ENCODE data around the gene CRYBG1. TPM values are rescaled to one million over a fixed set of nuclear protein-coding genes. Genes with fewer than 3 reads are reported as not detected.

The CRYBG1 gene
- total RNA-seq, 1 donor from 2014 or later = 3.7 TPM

DNA sequence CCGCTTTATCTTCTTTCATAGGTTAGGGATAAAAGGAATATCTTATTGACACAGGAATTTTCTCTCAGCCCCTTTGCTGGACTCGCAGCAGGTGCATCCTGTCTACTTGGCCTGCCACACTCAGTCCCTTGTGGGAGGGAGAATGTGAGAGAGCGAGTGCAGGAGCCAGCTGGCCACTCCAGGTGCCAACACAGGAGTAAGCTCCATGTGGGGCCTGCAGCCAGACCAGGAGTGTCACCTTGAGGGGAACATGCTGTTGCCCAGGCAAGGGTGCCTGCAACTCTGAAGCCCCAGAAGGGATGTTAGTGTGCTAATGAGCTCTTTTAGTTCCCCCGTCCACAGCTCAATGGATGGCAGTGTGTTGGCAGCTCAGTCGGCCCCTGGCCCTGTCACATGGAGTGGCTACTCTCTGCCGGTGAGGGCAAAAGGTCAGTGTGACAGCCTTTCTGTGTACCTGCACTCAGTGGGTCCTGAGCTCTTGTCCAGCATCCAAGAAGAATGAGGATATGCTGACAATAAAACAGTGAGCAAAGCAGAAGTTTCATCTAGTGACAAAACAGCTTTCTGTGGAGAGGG lies 57.1 kb downstream of the CRYBG1 start:
- no peaks in the 10 kb centered on the region for H3K27me3 ChIP-seq (ENCODE audit: control insufficient read depth in 3 of 3, insufficient read depth in 3 of 3, low read length in 3 of 3)
- H3K9me3 ChIP-seq (ENCODE audit: control insufficient read depth in 3 of 3, low read length in 3 of 3) = no peaks in the 10 kb centered on the region
- H3K4me3 ChIP-seq (ENCODE audit: low read length in 3 of 3) = no peak overlapping the region
- no peak overlapping the region for H3K9ac ChIP-seq (ENCODE audit: low read depth in 1 of 3, low read length in 3 of 3)
- peaks cover 0 to 5% (median 3%) of the 10 kb centered on the region in 3 donors for H3K4me1 ChIP-seq (ENCODE audit: control insufficient read depth in 3 of 3, insufficient read depth in 3 of 3, low read length in 3 of 3)
- no peaks in the 10 kb centered on the region for H3K36me3 ChIP-seq (ENCODE audit: control insufficient read depth in 3 of 3, insufficient read depth in 3 of 3, low read length in 3 of 3)
- H3K27ac ChIP-seq (ENCODE audit: low read depth, low read length) = no peak overlapping the region

GRCh38 chr6:106419900-106420613 lies 59.5 kb downstream of the CRYBG1 start:
- no peaks in the 10 kb centered on the region for H3K9me3 ChIP-seq (ENCODE audit: control insufficient read depth in 3 of 3, low read length in 3 of 3)
- H3K27ac ChIP-seq (ENCODE audit: low read depth, low read length) = no peak overlapping the region
- no peaks in the 10 kb centered on the region for H3K27me3 ChIP-seq (ENCODE audit: control insufficient read depth in 3 of 3, insufficient read depth in 3 of 3, low read length in 3 of 3)
- H3K36me3 ChIP-seq (ENCODE audit: control insufficient read depth in 3 of 3, insufficient read depth in 3 of 3, low read length in 3 of 3) = no peaks in the 10 kb centered on the region
- H3K9ac ChIP-seq (ENCODE audit: low read depth in 1 of 3, low read length in 3 of 3) = no peak overlapping the region
- no peak overlapping the region for H3K4me3 ChIP-seq (ENCODE audit: low read length in 3 of 3)
- H3K4me1 ChIP-seq (ENCODE audit: control insufficient read depth in 3 of 3, insufficient read depth in 3 of 3, low read length in 3 of 3) = peaks cover 0 to 5% (median 3%) of the 10 kb centered on the region in 3 donors

DNA sequence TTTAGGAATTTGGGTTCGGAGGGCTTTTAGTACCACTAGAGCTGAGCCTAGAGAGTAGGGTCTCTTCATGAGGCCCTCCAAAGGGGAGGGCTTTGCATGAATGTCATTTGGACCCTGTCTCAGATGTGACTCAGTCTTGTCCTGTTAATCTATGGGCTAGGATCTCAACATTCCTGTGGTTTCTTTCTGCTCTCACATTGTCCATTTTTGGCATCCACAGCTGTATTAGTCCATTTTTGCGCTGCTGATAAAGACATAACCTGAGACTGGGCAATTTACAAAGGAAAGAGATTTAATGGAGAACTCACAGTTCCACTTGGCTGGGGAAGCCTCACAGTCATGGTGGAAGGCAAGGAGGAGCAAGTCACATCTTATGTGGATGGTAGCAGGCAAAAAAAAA lies 61.0 kb downstream of the CRYBG1 start:
- H3K4me3 ChIP-seq (ENCODE audit: low read length in 3 of 3) = no peak overlapping the region

DNA sequence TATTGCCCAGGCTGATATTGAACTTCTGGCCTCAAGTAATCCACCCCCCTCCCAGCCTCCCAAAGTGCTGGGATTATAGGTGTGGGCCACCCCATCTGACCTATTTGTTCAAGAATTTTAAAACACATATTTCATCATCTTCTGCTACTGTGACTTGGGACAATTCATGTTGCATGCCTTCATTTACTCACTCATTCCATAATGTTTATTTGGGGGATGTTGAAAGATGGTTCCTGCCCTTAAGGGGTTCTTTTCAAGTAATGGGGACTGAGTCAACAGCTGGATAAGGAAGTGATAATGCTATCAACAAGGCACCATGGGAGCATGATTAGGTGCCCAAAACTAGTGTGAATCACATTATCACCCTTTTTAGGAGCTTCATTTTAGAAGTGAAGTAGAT lies 62.0 kb downstream of the CRYBG1 start:
- Histone ChIP-seq H3K9me3 (ENCODE audit: control insufficient read depth in 3 of 3, low read length in 3 of 3) (no peaks in the 10 kb centered on the region), H3K27ac (ENCODE audit: low read depth, low read length) (no peak overlapping the region), H3K27me3 (ENCODE audit: control insufficient read depth in 3 of 3, insufficient read depth in 3 of 3, low read length in 3 of 3) (no peaks in the 10 kb centered on the region), H3K4me1 (ENCODE audit: control insufficient read depth in 3 of 3, insufficient read depth in 3 of 3, low read length in 3 of 3) (peaks cover 0 to 4% (median 3%) of the 10 kb centered on the region in 3 donors), H3K36me3 (ENCODE audit: control insufficient read depth in 3 of 3, insufficient read depth in 3 of 3, low read length in 3 of 3) (no peaks in the 10 kb centered on the region), H3K9ac (ENCODE audit: low read depth in 1 of 3, low read length in 3 of 3) (no peak overlapping the region), H3K4me3 (ENCODE audit: low read length in 3 of 3) (no peak overlapping the region)

More for the DNA sequence above, 61.0 kb downstream of the CRYBG1 start:
- no peak overlapping the region for H3K27ac ChIP-seq (ENCODE audit: low read depth, low read length)
- H3K4me1 ChIP-seq (ENCODE audit: control insufficient read depth in 3 of 3, insufficient read depth in 3 of 3, low read length in 3 of 3) = peaks cover 0 to 5% (median 3%) of the 10 kb centered on the region in 3 donors
- H3K27me3 ChIP-seq (ENCODE audit: control insufficient read depth in 3 of 3, insufficient read depth in 3 of 3, low read length in 3 of 3) = no peaks in the 10 kb centered on the region
- no peaks in the 10 kb centered on the region for H3K36me3 ChIP-seq (ENCODE audit: control insufficient read depth in 3 of 3, insufficient read depth in 3 of 3, low read length in 3 of 3)
- H3K9ac ChIP-seq (ENCODE audit: low read depth in 1 of 3, low read length in 3 of 3) = no peak overlapping the region
- H3K9me3 ChIP-seq (ENCODE audit: control insufficient read depth in 3 of 3, low read length in 3 of 3) = no peaks in the 10 kb centered on the region

- no peaks in the 10 kb centered on the region for H3K9me3 ChIP-seq (ENCODE audit: control insufficient read depth in 3 of 3, low read length in 3 of 3)
- H3K27me3 ChIP-seq (ENCODE audit: control insufficient read depth in 3 of 3, insufficient read depth in 3 of 3, low read length in 3 of 3) = no peaks in the 10 kb centered on the region
- H3K9ac ChIP-seq (ENCODE audit: low read depth in 1 of 3, low read length in 3 of 3) = no peak overlapping the region
- no peak overlapping the region for H3K27ac ChIP-seq (ENCODE audit: low read depth, low read length)
- no peaks in the 10 kb centered on the region for H3K36me3 ChIP-seq (ENCODE audit: control insufficient read depth in 3 of 3, insufficient read depth in 3 of 3, low read length in 3 of 3)
- no peak overlapping the region for H3K4me3 ChIP-seq (ENCODE audit: low read length in 3 of 3)
- no peaks in the 10 kb centered on the region for H3K4me1 ChIP-seq (ENCODE audit: control insufficient read depth in 3 of 3, insufficient read depth in 3 of 3, low read length in 3 of 3)
Measured at GRCh38 chr6:106425382-106425781, 64.9 kb downstream of the CRYBG1 start.

DNA sequence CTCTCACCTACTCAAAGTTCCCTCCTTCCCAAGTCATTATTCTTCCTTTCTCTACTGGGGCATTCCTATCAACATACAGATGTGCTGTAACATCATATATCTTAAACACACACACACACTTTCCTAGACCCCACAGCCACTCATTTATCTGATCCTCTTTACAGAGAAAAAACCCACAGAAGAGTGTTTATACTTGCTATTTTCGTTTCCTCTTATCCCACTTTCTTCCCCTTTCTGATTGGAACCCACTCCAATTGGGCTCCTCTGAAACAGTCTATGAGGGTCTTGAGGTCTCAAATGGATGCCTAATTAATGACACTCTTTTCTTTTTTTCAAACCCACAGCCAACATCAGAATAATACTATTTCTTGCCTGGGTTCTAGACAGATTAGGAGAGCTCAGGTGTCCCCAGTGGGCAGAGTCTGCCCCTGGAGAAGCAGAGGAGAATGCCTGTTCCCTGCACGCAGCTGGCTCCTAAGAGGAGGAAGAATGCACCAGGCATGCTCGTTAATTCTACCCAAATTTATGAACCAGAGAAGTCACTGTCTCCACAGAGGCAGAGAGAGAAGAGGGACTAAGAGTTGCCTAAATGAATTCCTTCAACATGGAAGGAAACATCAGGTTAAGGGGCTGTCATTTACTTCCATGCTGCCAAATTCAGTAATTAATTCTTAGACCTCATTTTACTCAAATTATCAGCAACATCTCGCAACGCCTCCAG lies 65.9 kb downstream of the CRYBG1 start:
- no peaks in the 10 kb centered on the region for H3K36me3 ChIP-seq (ENCODE audit: control insufficient read depth in 3 of 3, insufficient read depth in 3 of 3, low read length in 3 of 3)
- H3K9me3 ChIP-seq (ENCODE audit: control insufficient read depth in 3 of 3, low read length in 3 of 3) = no peaks in the 10 kb centered on the region
- no peak overlapping the region for H3K27ac ChIP-seq (ENCODE audit: low read depth, low read length)
- no peak overlapping the region for H3K9ac ChIP-seq (ENCODE audit: low read depth in 1 of 3, low read length in 3 of 3)
- no peaks in the 10 kb centered on the region for H3K27me3 ChIP-seq (ENCODE audit: control insufficient read depth in 3 of 3, insufficient read depth in 3 of 3, low read length in 3 of 3)
- no peaks in the 10 kb centered on the region for H3K4me1 ChIP-seq (ENCODE audit: control insufficient read depth in 3 of 3, insufficient read depth in 3 of 3, low read length in 3 of 3)
- H3K4me3 ChIP-seq (ENCODE audit: low read length in 3 of 3) = no peak overlapping the region

DNA sequence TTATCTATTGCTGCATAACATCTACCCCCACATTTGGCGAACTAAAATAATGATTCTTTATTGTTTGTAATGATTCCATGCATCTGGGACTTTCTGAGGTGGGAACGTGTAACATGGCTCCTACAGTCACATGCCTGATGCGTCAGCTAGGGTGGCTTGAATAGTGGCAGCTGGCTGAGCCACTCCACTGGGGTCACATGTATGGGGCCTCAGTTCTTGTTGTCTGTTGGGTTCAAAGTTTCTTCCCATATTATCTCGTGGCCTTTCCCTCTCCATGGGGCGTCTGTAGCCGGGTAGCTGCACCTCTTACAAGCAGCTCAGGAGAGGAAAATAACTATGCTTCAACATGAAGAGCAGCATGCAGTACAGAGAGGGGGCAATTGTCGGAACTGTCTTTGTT lies 69.9 kb downstream of the CRYBG1 start:
- H3K27ac ChIP-seq (ENCODE audit: low read depth, low read length) = no peak overlapping the region
- H3K9me3 ChIP-seq (ENCODE audit: control insufficient read depth in 3 of 3, low read length in 3 of 3) = no peaks in the 10 kb centered on the region
- no peaks in the 10 kb centered on the region for H3K36me3 ChIP-seq (ENCODE audit: control insufficient read depth in 3 of 3, insufficient read depth in 3 of 3, low read length in 3 of 3)
- H3K27me3 ChIP-seq (ENCODE audit: control insufficient read depth in 3 of 3, insufficient read depth in 3 of 3, low read length in 3 of 3) = no peaks in the 10 kb centered on the region
- no peak overlapping the region for H3K4me3 ChIP-seq (ENCODE audit: low read length in 3 of 3)
- no peak overlapping the region for H3K9ac ChIP-seq (ENCODE audit: low read depth in 1 of 3, low read length in 3 of 3)
- H3K4me1 ChIP-seq (ENCODE audit: control insufficient read depth in 3 of 3, insufficient read depth in 3 of 3, low read length in 3 of 3) = no peaks in the 10 kb centered on the region

DNA sequence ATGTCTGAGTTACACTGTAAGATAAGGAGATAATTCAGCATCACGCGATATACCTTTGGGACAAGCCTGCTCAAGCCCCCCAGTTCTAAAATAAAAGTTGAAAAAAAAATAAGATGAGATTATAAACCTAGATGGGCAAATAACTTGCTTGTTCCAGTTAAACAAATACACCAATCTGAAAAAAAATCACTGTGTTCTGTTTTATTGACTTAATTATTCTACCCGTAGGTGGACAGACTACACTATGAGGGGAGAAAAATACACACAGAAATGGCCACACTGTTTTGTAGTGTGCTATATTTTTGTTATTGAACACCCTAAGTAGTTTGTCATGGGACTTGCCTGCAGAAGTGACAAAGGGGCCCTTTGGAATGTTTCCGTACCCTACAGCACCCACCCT lies 70.9 kb downstream of the CRYBG1 start:
- no peaks in the 10 kb centered on the region for H3K36me3 ChIP-seq (ENCODE audit: control insufficient read depth in 3 of 3, insufficient read depth in 3 of 3, low read length in 3 of 3)

GRCh38 chr6:106431972-106432371 lies 71.5 kb downstream of the CRYBG1 start:
- Histone ChIP-seq H3K27ac (ENCODE audit: low read depth, low read length) (no peak overlapping the region), H3K36me3 (ENCODE audit: control insufficient read depth in 3 of 3, insufficient read depth in 3 of 3, low read length in 3 of 3) (no peaks in the 10 kb centered on the region), H3K4me1 (ENCODE audit: control insufficient read depth in 3 of 3, insufficient read depth in 3 of 3, low read length in 3 of 3) (no peaks in the 10 kb centered on the region), H3K9ac (ENCODE audit: low read depth in 1 of 3, low read length in 3 of 3) (no peak overlapping the region), H3K4me3 (ENCODE audit: low read length in 3 of 3) (no peak overlapping the region), H3K27me3 (ENCODE audit: control insufficient read depth in 3 of 3, insufficient read depth in 3 of 3, low read length in 3 of 3) (no peaks in the 10 kb centered on the region), H3K9me3 (ENCODE audit: control insufficient read depth in 3 of 3, low read length in 3 of 3) (no peaks in the 10 kb centered on the region)

More for the DNA sequence above, 70.9 kb downstream of the CRYBG1 start:
- no peak overlapping the region for H3K4me3 ChIP-seq (ENCODE audit: low read length in 3 of 3)
- H3K27me3 ChIP-seq (ENCODE audit: control insufficient read depth in 3 of 3, insufficient read depth in 3 of 3, low read length in 3 of 3) = no peaks in the 10 kb centered on the region
- H3K9ac ChIP-seq (ENCODE audit: low read depth in 1 of 3, low read length in 3 of 3) = no peak overlapping the region
- H3K9me3 ChIP-seq (ENCODE audit: control insufficient read depth in 3 of 3, low read length in 3 of 3) = no peaks in the 10 kb centered on the region
- no peaks in the 10 kb centered on the region for H3K4me1 ChIP-seq (ENCODE audit: control insufficient read depth in 3 of 3, insufficient read depth in 3 of 3, low read length in 3 of 3)
- H3K27ac ChIP-seq (ENCODE audit: low read depth, low read length) = no peak overlapping the region

- Histone ChIP-seq H3K36me3 (ENCODE audit: control insufficient read depth in 3 of 3, insufficient read depth in 3 of 3, low read length in 3 of 3) (no peaks in the 10 kb centered on the region), H3K27ac (ENCODE audit: low read depth, low read length) (no peak overlapping the region), H3K4me3 (ENCODE audit: low read length in 3 of 3) (no peak overlapping the region), H3K27me3 (ENCODE audit: control insufficient read depth in 3 of 3, insufficient read depth in 3 of 3, low read length in 3 of 3) (peaks cover 3 to 7% (median 4%) of the 10 kb centered on the region in 3 donors), H3K9me3 (ENCODE audit: control insufficient read depth in 3 of 3, low read length in 3 of 3) (no peaks in the 10 kb centered on the region), H3K4me1 (ENCODE audit: control insufficient read depth in 3 of 3, insufficient read depth in 3 of 3, low read length in 3 of 3) (no peaks in the 10 kb centered on the region), H3K9ac (ENCODE audit: low read depth in 1 of 3, low read length in 3 of 3) (no peak overlapping the region)
Measured at GRCh38 chr6:106434530-106434929, 74.0 kb downstream of the CRYBG1 start.
